K562 (cell line): ENCODE measurements around the gene PRSS57. TPM values are rescaled to one million over a fixed set of nuclear protein-coding genes. Genes with fewer than 3 reads are reported as not detected.

Experiments used
- ATAC-seq: fragments of 200-7000 bp; cut with Tn5 transposase; 3 replicates; pipeline ENCODE4 v1.9.1; 2020; ENCODE audit warnings: moderate library complexity
- BruUV-seq: library from RNA; stranded (reverse); fragments of 400-500 nt; replicated peaks from 2 replicates; lab custom pipeline; 2021; lab: Mats Ljungman, UMichigan
- CTCF ChIA-PET: fragments of 300-600 bp; formaldehyde crosslinking; extraction: SDS; loops from one replicate; lab custom pipeline; 2021; ENCODE audit warnings: low intra/inter-chr PET ratio; lab: Yijun Ruan, JAX
- POLR2A ChIA-PET: fragments of 300-600, 350-650 bp; sonication (Branson Sonifier 250); formaldehyde crosslinking; extraction: SDS; loops from one replicate; lab custom pipeline; 2021; ENCODE audit warnings: antibody characterized with exemption, inconsistent platforms; lab: Yijun Ruan, JAX
- DNase-seq, 4 experiments: peaks; one replicate each; pipeline versions ENCODE4 v3.0.0 to v3.0.0-alpha.2; 2011 to 2018; ENCODE audit warnings: low spot score in 3 of 4, mixed read lengths in 3 of 4; ENCODE audit errors: extremely low read depth in 1 of 4
- FAIRE-seq: peaks from 2 replicates; lab custom pipeline; 2011; peaks lifted over from hg19 to GRCh38; lab: Jason Lieb, UNC
- H2AFZ ChIP-seq: 2 replicates; pipeline ENCODE4 v1.6.0; 2011; ENCODE audit warnings: low read depth, low read length, control low read depth, inconsistent platforms
- H3K27ac ChIP-seq: fragments of 200-600 bp; 3 replicates; pipeline ENCODE4 v1.8.0; 2011; ENCODE audit warnings: low read depth, mild to moderate bottlenecking, control low read depth, inconsistent platforms, low read length, moderate library complexity, mixed read lengths; ENCODE audit errors: extremely low read depth
- H3K27me3 ChIP-seq, 2 experiments: fragments of 300-600 bp in 1 of 2; 2 replicates in 1 of 2; 3 replicates in 1 of 2; pipeline versions ENCODE4 v1.6.0 to v1.8.0; 2011; ENCODE audit warnings: inconsistent platforms in 2 of 2, low read length in 2 of 2, mild to moderate bottlenecking in 1 of 2, mixed read lengths in 1 of 2, moderate library complexity in 1 of 2; ENCODE audit not compliant: control insufficient read depth in 2 of 2, insufficient read depth in 2 of 2
- H3K36me3 ChIP-seq: fragments of 300-600 bp; 3 replicates; pipeline ENCODE4 v1.8.0; 2011; ENCODE audit warnings: mild to moderate bottlenecking, low read length, inconsistent platforms; ENCODE audit not compliant: control insufficient read depth, insufficient read depth
- H3K4me1 ChIP-seq, 2 experiments: fragments of 200-600 bp in 1 of 2; replicated peaks in 1 of 2; 2 replicates in 1 of 2; 3 replicates in 1 of 2; pipeline versions ENCODE4 v1.5.1 to v1.8.0; 2011; ENCODE audit warnings: inconsistent platforms in 2 of 2, low read length in 2 of 2, mild to moderate bottlenecking in 1 of 2, mixed read lengths in 1 of 2, moderate library complexity in 1 of 2; ENCODE audit not compliant: control insufficient read depth in 2 of 2, insufficient read depth in 2 of 2
- H3K4me2 ChIP-seq: 2 replicates; pipeline ENCODE4 v1.6.1; 2011; ENCODE audit warnings: low read length, control low read depth, inconsistent platforms, mixed read lengths; ENCODE audit not compliant: insufficient read depth
- H3K4me3 ChIP-seq: fragments of 200-600 bp; sonication (generic), shearing (Covaris generic); 2 replicates; pipeline ENCODE4 v1.5.1; 2016; ENCODE audit warnings: control low read depth, inconsistent platforms
- H3K79me2 ChIP-seq: fragments of 200-600 bp; 3 replicates; pipeline ENCODE4 v1.8.0; 2011; ENCODE audit warnings: low read length, inconsistent platforms; ENCODE audit not compliant: control insufficient read depth, insufficient read depth
- H3K9ac ChIP-seq, 2 experiments: 2 replicates each; pipeline versions ENCODE4 v1.6.0 to v1.6.1; 2011; ENCODE audit warnings: low read depth in 2 of 2, low read length in 2 of 2, control low read depth in 1 of 2, inconsistent platforms in 1 of 2, mild to moderate bottlenecking in 1 of 2, mixed read lengths in 1 of 2; ENCODE audit not compliant: insufficient read depth in 1 of 2
- H3K9me1 ChIP-seq: one replicate; pipeline ENCODE4 v1.6.0; 2011; ENCODE audit warnings: inconsistent platforms, mild to moderate bottlenecking, low read length, moderate library complexity; ENCODE audit not compliant: control insufficient read depth, insufficient read depth
- H3K9me3 ChIP-seq: replicated peaks from 2 replicates; pipeline ENCODE4 v1.5.1; 2011; ENCODE audit warnings: low read depth, low read length, inconsistent platforms; ENCODE audit not compliant: control insufficient read depth, insufficient read depth
- H4K20me1 ChIP-seq: replicated peaks from 2 replicates; pipeline ENCODE4 v1.6.1; 2011; ENCODE audit warnings: low read length, inconsistent platforms, mixed read lengths; ENCODE audit not compliant: control insufficient read depth, insufficient read depth
- CREB1 ChIP-seq, 2 experiments: sonication (generic) in 1 of 2; formaldehyde crosslinking in 1 of 2; IDR thresholded peaks; 2 replicates each; pipeline versions ENCODE4 v1.6.1 to v1.8.0; 2012 to 2022; ENCODE audit warnings: inconsistent platforms in 1 of 2, mild to moderate bottlenecking in 1 of 2, missing genetic modification reagents in 1 of 2, moderate library complexity in 1 of 2
- POLR2G ChIP-seq: fragments of 200-400 bp; formaldehyde crosslinking; IDR thresholded peaks from 2 replicates; pipeline ENCODE4 v1.6.1; 2017; ENCODE audit warnings: low read depth, mild to moderate bottlenecking, antibody characterized with exemption, low read length, moderate library complexity
- RBM22 ChIP-seq: fragments of 200-400 bp; formaldehyde crosslinking; IDR thresholded peaks from 2 replicates; pipeline ENCODE4 v1.6.1; 2018; ENCODE audit warnings: low read length, low read depth; ENCODE audit not compliant: poor library complexity, severe bottlenecking
- WGBS: fragments of 100-300 bp; shearing (Covaris generic); methylation state at CpG from one replicate; pipeline ENCODE4 v1.1.6; 2016; ENCODE audit warnings: low coverage, mixed read lengths; ENCODE audit not compliant: insufficient coverage; ENCODE audit errors: missing lambda C conversion rate; 5-methylcytosine and 5-hydroxymethylcytosine counted together
- in situ Hi-C: fragments of 300-500 bp; cut with MboI; formaldehyde crosslinking; loops from 4 replicates; pipeline ENCODE4 v1.15.0; 2018; ENCODE audit warnings: inconsistent platforms, mixed read lengths
- intact Hi-C: fragments of 100-400 bp; cut with micrococcal nuclease; formaldehyde crosslinking; loops from 2 replicates; pipeline ENCODE4 v1.14.2; 2022
- polyA plus RNA-seq, 8 experiments: library from polyadenylated mRNA; depleted of rRNA in 4 of 8; stranded (reverse) in 5 of 8; unstranded in 3 of 8; fragments of >200 nt; fragmentation: Nextera tagmentation in 2 of 8; fragmentation: Illumina TruSeq in 1 of 8; extraction: Ambion mirVana in 2 of 8; extraction: Trizol in 1 of 8; gene quantifications; 2 replicates each; pipeline versions ENCODE4 v1.2.1 to v1.2.3, GENCODE V29; 2011 to 2014; ENCODE audit warnings: inconsistent platforms in 1 of 8, missing spikeins in 1 of 8
- total RNA-seq, 7 experiments: library from RNA; depleted of rRNA in 6 of 7; stranded (reverse); fragments of >200 nt in 6 of 7; fragmentation: Illumina TruSeq in 2 of 7; extraction: Trizol in 2 of 7; gene quantifications; 2 replicates each; pipeline versions ENCODE4 v1.2.1 to v1.2.3, GENCODE V29; 2011 to 2021; ENCODE audit warnings: low replicate concordance in 1 of 7

Gene PRSS57
- total and polyA plus RNA-seq, 9 of the 15 experiments (the other 6 are each of a cell fraction or from before 2014, with no cell fraction given), result 0.06 to 2.5 (median 1.3) TPM; not detected in 3

DNA sequence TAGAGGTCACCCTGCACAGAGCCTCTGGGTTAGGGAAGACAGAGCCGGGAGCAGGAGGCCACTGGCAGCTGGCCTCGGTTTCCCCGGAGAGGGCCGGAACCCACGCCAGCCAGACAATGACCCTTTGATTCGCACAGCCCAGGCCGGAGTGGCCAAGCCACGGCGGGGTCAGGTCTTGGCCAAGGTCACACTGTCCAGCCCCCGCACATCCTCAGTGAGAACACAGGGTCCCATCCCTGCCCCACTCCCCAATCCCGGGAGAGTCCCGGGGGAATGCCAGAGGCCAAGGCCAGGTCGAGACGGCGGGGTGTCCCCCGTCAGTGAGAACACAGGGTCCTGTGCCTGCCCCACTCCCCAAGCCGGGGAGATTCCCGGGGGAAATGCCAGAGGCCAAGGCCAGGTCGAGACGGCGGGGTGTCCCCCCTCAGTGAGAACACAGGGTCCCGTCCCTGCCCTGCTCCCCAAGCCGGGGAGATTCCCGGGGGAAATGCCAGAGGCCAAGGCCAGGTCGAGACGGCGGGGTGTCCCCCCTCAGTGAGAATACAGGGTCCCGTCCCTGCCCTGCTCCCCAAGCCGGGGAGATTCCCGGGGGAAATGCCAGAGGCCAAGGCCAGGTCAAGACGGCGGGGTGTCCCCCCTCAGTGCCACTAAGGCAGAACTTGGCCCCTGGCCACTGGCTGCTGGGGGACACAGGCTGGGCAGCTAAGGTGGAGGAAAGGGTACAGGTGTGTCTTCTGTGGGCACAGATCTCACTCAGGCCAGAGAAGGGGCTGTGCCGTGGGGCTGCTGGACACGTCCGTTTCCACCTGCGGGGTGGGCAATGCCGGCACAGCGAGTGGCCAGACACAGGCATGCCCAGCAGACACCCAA is 20.7 kb downstream of the PRSS57 start:
- intact Hi-C loops, result no loop called here
- H3K27me3 ChIP-seq, result no peaks in the 10 kb centered on the region; a peak in 1 of 5 replicates
- TF ChIP-seq POLR2G (0 out of 2 replicates have a peak, but pooled peaks have one; percentile 46), RBM22 (peak; percentile 13), CREB1 (IDR thresholded peaks at IDR 0.05) (no peak), CREB1 (CRISPR knock-in tag; IDR thresholded peaks at IDR 0.05) (no peak)
- TF ChIP-seq, all 486 proteins: peak for 2
- H3K9me3 ChIP-seq, result no peaks in the 10 kb centered on the region
- peaks cover 4 to 65% of the 10 kb centered on the region in 2 experiments for H3K4me1 ChIP-seq
- in situ Hi-C loops, result no loop called here
- no peak overlapping the region for H3K4me3 ChIP-seq
- CTCF ChIA-PET, result no interaction called here
- H3K4me2 ChIP-seq, result no peak overlapping the region
- WGBS, result 59% methylated on average over 28 of the region's 38 CpGs
- BruUV-seq, result no TSS peak
- no peaks in the 10 kb centered on the region for H3K36me3 ChIP-seq
- peaks cover 6% of the 10 kb centered on the region for H3K79me2 ChIP-seq
- POLR2A ChIA-PET, result interaction anchor here (1.8 kb wide), 1 partner anchor 11 kb away, joined by 4 read pairs; the partner anchor contains the start of gene RNF126
- no peak for ATAC-seq
- H3K27ac ChIP-seq, result no peak overlapping the region
- DNase-seq, result no peak
- FAIRE-seq, result no peak
- H2AFZ ChIP-seq, result no peak overlapping the region
- no peaks in the 10 kb centered on the region for H4K20me1 ChIP-seq
- peaks cover 7% of the 10 kb centered on the region for H3K9me1 ChIP-seq
- no peak overlapping the region for H3K9ac ChIP-seq
